Colonic mucosa (tissue), 4 donors: ENCODE measurements around the gene LRRK1. TPM values are rescaled to one million over a fixed set of nuclear protein-coding genes. Genes with fewer than 3 reads are reported as not detected.

Experiments used
- DNase-seq: peaks from one replicate; pipeline ENCODE4 v3.0.0-alpha.2; 2020
- H3K27ac ChIP-seq: fragments of 200-600 bp; one replicate; pipeline ENCODE4 v1.8.0; 2021
- H3K27me3 ChIP-seq: fragments of 200-600 bp; one replicate; pipeline ENCODE4 v1.8.0; 2021
- H3K36me3 ChIP-seq: fragments of 200-600 bp; one replicate; pipeline ENCODE4 v1.8.0; 2021
- H3K4me1 ChIP-seq: fragments of 200-600 bp; one replicate; pipeline ENCODE4 v1.8.0; 2021; ENCODE audit warnings: mild to moderate bottlenecking
- H3K4me3 ChIP-seq: fragments of 200-600 bp; one replicate; pipeline ENCODE4 v1.8.0; 2021
- H3K9ac ChIP-seq, 2 donors: one replicate each; pipeline ENCODE4 v1.7.0; 2013; ENCODE audit warnings: control low read depth in 2 of 2, low read depth in 2 of 2, low read length in 2 of 2
- H3K9me3 ChIP-seq: fragments of 200-600 bp; one replicate; pipeline ENCODE4 v1.8.0; 2021
- CTCF ChIP-seq: fragments of 200-600 bp; IDR thresholded peaks from one replicate; pipeline ENCODE4 v1.8.0; 2022; ENCODE audit warnings: antibody characterized with exemption, mild to moderate bottlenecking
- intact Hi-C: fragments of 100-400 bp; cut with DNase I; formaldehyde crosslinking; loops from one replicate; pipeline ENCODE4 v1.14.1; 2022
- total RNA-seq, 2 donors: library from RNA; stranded (reverse); fragmentation: NEBNext Ultra II Directional in 1 of 2; extraction: Animal tissue kit (Norgen Biotek cat#: 25700) in 1 of 2; gene quantifications; one replicate each; pipeline ENCODE4 v1.2.1, GENCODE V29; 2021
- donor health status: healthy.
- donor health status: DM: no; HTN: no; CAD: no.
- donor health status: DM: no; HTN: no; CAD: no.

Gene LRRK1
- total RNA-seq, 2 donors from 2014 or later: 29.6 to 36.0 TPM

DNA sequence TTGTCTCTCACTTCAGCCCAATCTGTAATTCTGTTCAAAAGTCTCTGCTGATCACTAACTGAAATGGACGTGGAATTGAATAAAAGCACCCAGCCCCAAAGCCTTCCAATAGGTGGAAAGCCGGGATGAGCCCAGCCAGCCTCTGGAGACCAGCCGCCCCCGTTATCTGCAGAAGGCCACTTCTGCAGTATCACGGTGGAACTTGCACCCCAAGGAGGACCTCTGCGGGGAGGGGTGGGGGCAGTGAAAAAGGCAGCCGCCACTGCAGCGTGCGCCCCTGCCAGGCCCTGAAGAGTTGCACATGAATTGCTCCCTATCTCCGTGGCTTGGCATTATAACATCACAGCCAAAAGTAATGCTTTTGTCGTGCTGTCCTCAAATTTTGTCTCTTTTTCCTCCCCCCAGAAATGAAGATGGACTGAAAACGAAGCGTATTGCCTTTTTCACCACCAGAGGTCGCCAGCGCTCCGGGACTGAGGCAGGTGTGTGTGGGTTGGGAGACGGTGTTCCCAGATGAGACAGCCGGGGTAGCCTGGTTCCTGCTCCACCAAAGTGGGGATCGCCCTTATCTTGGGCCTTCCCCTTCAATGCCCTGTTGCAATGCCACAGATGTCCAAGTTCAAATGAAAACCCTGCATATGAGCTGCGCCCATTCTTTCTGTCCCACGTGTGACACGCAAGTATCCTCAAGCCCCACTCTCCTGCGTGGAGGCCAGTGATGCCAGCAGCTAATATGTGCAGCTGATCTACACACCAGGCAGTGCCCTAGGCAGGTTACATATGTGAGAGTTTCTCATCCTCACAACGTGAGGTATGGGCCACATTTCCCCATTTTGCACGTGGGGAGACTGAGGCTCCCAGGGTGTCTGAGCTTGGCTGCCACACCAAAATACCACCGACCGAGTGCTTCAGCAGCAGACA, 96.0 kb downstream of the LRRK1 start:
- Histone ChIP-seq H3K27me3 (no peaks in the 10 kb centered on the region), H3K4me1 (no peaks in the 10 kb centered on the region), H3K9ac (no peak overlapping the region), H3K27ac (no peak overlapping the region), H3K9me3 (no peaks in the 10 kb centered on the region), H3K4me3 (no peak overlapping the region), H3K36me3 (peaks cover 6% of the 10 kb centered on the region)
- peak; percentile 83 for TF ChIP-seq CTCF
- intact Hi-C loops: loop anchor here (1.0 kb wide), 1 partner anchor 243 kb away; no protein-coding TSS in a partner anchor
- DNase-seq: peak; percentile 75

DNA sequence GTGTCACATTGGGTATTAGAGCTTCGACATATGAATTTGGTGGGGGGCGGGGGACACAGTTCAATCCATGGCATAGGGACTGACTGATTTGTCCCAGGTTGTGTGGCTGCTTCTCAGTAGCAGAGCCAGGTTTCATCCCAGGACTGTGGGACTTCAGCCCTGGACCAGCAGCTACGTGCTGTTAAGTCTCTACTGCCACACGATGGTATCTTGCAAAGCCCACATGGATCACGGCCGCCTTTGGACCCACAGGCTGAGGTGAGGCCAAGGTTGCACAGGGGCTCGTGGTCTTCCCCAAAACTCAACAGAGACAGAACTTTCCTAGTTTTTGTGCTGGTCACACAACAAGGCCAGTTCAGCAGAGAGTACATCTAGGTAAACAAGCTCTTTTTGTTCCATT, 97.4 kb downstream of the LRRK1 start:
- Histone ChIP-seq H3K4me3 (no peak overlapping the region), H3K27me3 (no peaks in the 10 kb centered on the region), H3K9ac (no peak overlapping the region), H3K4me1 (no peaks in the 10 kb centered on the region), H3K27ac (no peak overlapping the region), H3K9me3 (no peaks in the 10 kb centered on the region), H3K36me3 (peaks cover 6% of the 10 kb centered on the region)
- peak; percentile 13 for DNase-seq
- no peak for TF ChIP-seq CTCF
- intact Hi-C loops: no loop called here

- TF ChIP-seq CTCF: no peak
- H3K27ac ChIP-seq: no peak overlapping the region
- H3K9ac ChIP-seq: no peak overlapping the region
- no peaks in the 10 kb centered on the region for H3K27me3 ChIP-seq
- no peak overlapping the region for H3K4me3 ChIP-seq
- intact Hi-C loops: no loop called here
- peaks cover 6% of the 10 kb centered on the region for H3K36me3 ChIP-seq
- no peaks in the 10 kb centered on the region for H3K9me3 ChIP-seq
- DNase-seq: peak; percentile 15
- no peaks in the 10 kb centered on the region for H3K4me1 ChIP-seq
These were observed 98.1 kb downstream of the LRRK1 start for GRCh38 chr15:101017093-101017754.

DNA sequence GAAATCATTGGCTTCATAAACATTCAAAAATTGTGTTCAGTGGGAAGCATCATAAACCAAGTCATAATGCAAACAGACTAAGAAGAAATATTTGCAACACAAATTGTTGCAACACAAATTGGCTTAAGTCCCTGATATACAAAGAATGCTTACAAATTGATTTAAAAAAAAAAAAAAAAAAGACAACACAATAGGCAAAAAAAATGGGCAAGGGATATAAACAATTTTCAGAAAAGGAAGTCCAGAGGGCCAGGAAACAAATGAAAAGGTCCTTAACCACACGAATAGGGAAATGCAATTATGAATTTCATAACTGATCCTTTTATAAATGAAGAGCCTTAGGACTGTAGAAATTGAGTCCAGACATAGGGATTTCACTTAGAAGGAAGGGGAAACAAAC, 98.9 kb downstream of the LRRK1 start:
- H3K9ac ChIP-seq: no peak overlapping the region
- H3K9me3 ChIP-seq: no peaks in the 10 kb centered on the region
- no peak overlapping the region for H3K27ac ChIP-seq
- H3K4me1 ChIP-seq: no peaks in the 10 kb centered on the region
- no peak overlapping the region for H3K4me3 ChIP-seq
- intact Hi-C loops: no loop called here
- H3K36me3 ChIP-seq: peaks cover 6% of the 10 kb centered on the region
- no peak for TF ChIP-seq CTCF
- no peak for DNase-seq
- no peaks in the 10 kb centered on the region for H3K27me3 ChIP-seq

- no peaks in the 10 kb centered on the region for H3K4me1 ChIP-seq
- no peak overlapping the region for H3K4me3 ChIP-seq
- peaks cover 6% of the 10 kb centered on the region for H3K36me3 ChIP-seq
- DNase-seq: peak; percentile 16
- H3K9ac ChIP-seq: no peak overlapping the region
- H3K27ac ChIP-seq: no peak overlapping the region
- no peaks in the 10 kb centered on the region for H3K9me3 ChIP-seq
- H3K27me3 ChIP-seq: no peaks in the 10 kb centered on the region
- TF ChIP-seq CTCF: no peak
- intact Hi-C loops: no loop called here
These were observed 99.3 kb downstream of the LRRK1 start for GRCh38 chr15:101018450-101018849.
